ENCODE results near the gene RXRB.

The RXRB gene

GRCh38 chr6:33211666-33212422 is 11.4 kb upstream of the RXRB start:
- no peak for DNase-seq (ENCODE audit: low spot score)

GRCh38 chr6:33211136-33211535 is 10.7 kb upstream of the RXRB start:
- DNase-seq (ENCODE audit: low spot score) = no peak

- no peak for DNase-seq (ENCODE audit: low spot score)
Observed at GRCh38 chr6:33209856-33210255, 9.4 kb upstream of the RXRB start.

GRCh38 chr6:33208091-33208967 is 7.9 kb upstream of the RXRB start, which contains the start of gene RING1:
RING1 (plus strand) TSS chr6:33208500; CDS start chr6:33208823, 323 bp downstream.
- DNase-seq (ENCODE audit: low spot score) = peak; percentile 83

GRCh38 chr6:33207552-33208090 is 7.2 kb upstream of the RXRB start:
- DNase-seq (ENCODE audit: low spot score) = no peak

- DNase-seq (ENCODE audit: low spot score) = no peak
Observed at GRCh38 chr6:33206864-33207551, 6.5 kb upstream of the RXRB start.

GRCh38 chr6:33206027-33206863 is 5.8 kb upstream of the RXRB start:
- no peak for DNase-seq (ENCODE audit: low spot score)

GRCh38 chr6:33205191-33206026 is 4.9 kb upstream of the RXRB start:
- DNase-seq (ENCODE audit: low spot score) = no peak

GRCh38 chr6:33204415-33205190 is 4.1 kb upstream of the RXRB start, which contains the start of gene HSD17B8:
HSD17B8 (plus strand) TSS chr6:33204655; CDS start chr6:33204669, 14 bp downstream.
- peak; percentile 89 for DNase-seq (ENCODE audit: low spot score)

- DNase-seq (ENCODE audit: low spot score) = no peak
Observed at GRCh38 chr6:33204165-33204414, 3.6 kb upstream of the RXRB start.

GRCh38 chr6:33203443-33204164 is 3.1 kb upstream of the RXRB start:
- no peak for DNase-seq (ENCODE audit: low spot score)

GRCh38 chr6:33202799-33203198 is 2.3 kb upstream of the RXRB start:
- DNase-seq (ENCODE audit: low spot score) = no peak

GRCh38 chr6:33201935-33202334 is 1.5 kb upstream of the RXRB start:
- no peak for DNase-seq (ENCODE audit: low spot score)

GRCh38 chr6:33201147-33201545 is 681 bp upstream of the RXRB start:
- no peak for DNase-seq (ENCODE audit: low spot score)

GRCh38 chr6:33199687-33200218 is 712 bp downstream of the RXRB start:
- DNase-seq (ENCODE audit: low spot score) = peak; percentile 59

GRCh38 chr6:33198853-33199436 is 1.5 kb downstream of the RXRB start:
- no peak for DNase-seq (ENCODE audit: low spot score)

GRCh38 chr6:33198159-33198852 is 2.2 kb downstream of the RXRB start:
- no peak for DNase-seq (ENCODE audit: low spot score)
